ENCODE results near the gene ASB15.

The ASB15 gene

DNA sequence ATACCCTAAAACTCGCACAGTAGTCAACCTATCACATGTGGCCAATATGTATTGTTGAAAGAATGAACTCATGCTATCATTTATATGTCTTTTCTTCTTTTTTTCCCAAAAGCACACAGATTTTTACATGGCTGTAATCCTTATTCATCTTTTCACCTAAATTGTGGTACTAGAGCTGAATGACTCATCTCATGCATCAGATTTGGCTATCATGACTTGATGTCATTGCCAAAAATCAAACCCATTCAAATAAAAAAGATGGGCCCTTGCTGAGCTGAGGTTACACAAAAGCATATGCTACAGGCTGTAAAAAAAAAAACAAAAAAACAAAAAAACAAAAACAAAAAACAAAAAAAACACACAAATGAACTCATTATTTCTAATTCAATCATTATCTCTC lies 50.8 kb downstream of the ASB15 start:
- no peaks in the 10 kb centered on the region for H3K9me3 Mint-ChIP-seq
- no peak overlapping the region for H3K27ac Mint-ChIP-seq
- no peaks in the 10 kb centered on the region for H3K36me3 Mint-ChIP-seq (ENCODE audit: low read depth)
- TF ChIP-seq, protein P1, sequence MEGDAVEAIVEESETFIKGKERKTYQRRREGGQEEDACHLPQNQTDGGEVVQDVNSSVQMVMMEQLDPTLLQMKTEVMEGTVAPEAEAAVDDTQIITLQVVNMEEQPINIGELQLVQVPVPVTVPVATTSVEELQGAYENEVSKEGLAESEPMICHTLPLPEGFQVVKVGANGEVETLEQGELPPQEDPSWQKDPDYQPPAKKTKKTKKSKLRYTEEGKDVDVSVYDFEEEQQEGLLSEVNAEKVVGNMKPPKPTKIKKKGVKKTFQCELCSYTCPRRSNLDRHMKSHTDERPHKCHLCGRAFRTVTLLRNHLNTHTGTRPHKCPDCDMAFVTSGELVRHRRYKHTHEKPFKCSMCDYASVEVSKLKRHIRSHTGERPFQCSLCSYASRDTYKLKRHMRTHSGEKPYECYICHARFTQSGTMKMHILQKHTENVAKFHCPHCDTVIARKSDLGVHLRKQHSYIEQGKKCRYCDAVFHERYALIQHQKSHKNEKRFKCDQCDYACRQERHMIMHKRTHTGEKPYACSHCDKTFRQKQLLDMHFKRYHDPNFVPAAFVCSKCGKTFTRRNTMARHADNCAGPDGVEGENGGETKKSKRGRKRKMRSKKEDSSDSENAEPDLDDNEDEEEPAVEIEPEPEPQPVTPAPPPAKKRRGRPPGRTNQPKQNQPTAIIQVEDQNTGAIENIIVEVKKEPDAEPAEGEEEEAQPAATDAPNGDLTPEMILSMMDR (IDR thresholded peaks at IDR 0.05), result no peak
- no peak overlapping the region for H3K4me3 Mint-ChIP-seq
- H3K4me1 Mint-ChIP-seq, result peaks cover 30% of the 10 kb centered on the region
- no peak for DNase-seq
- H3K27me3 Mint-ChIP-seq (ENCODE audit: low read depth, poor library complexity), result peaks cover 3% of the 10 kb centered on the region

DNA sequence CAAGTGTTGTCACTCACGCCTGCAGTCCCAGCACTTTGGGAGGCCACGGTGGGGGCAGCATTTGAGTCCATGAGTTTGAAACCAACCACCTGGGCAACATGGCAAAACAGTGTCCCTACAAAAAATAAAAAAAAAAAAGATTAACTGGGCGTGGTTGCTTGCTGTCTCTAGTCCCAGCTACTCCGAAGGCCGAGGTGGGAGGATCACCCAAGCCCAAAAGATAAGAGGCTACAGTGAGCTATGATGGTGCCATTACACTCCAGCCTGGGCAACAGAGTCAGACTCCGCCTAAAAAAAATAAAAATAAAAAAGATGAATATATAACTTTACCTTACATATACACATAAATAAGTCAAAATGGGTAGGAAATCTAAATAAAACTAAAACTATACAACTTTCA lies 51.5 kb downstream of the ASB15 start:
- Mint-ChIP-seq H3K27me3 (ENCODE audit: low read depth, poor library complexity) (peaks cover 3% of the 10 kb centered on the region), H3K9me3 (no peaks in the 10 kb centered on the region), H3K4me3 (no peak overlapping the region), H3K36me3 (ENCODE audit: low read depth) (no peaks in the 10 kb centered on the region), H3K27ac (no peak overlapping the region), H3K4me1 (peaks cover 22% of the 10 kb centered on the region)
- TF ChIP-seq, protein P1 (IDR thresholded peaks at IDR 0.05), result no peak
- no peak for DNase-seq

DNA sequence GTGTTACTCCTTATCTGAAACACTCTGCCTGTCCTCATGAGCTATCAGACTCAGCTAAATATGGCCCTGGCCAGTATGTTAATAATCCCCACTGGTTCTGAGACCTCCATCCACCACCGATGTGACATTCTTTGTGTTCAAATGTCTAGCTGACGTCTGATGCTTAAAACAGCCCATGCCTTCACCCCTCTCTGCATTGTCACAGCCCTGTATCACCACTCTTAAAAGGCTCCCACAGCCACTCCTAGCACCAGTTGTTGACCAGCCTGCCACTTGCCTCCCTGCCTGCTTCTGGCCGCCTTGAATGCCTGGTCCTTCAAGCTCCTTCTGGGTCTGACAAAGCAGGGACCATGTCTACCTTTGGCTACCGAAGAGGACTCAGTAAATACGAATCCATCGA lies 54.0 kb downstream of the ASB15 start, which contains the start of gene LMOD2:
TSS of gene LMOD2 (plus strand) at position 253 of the 400 bp plus-strand sequence. CDS start at position 351, 98 bp downstream.
- Mint-ChIP-seq H3K27me3 (ENCODE audit: low read depth, poor library complexity) (peaks cover 5% of the 10 kb centered on the region), H3K27ac (no peak within 1 kb of the TSS), H3K4me1 (peaks cover 15% of the 10 kb centered on the region), H3K9me3 (no peaks in the 10 kb centered on the region), H3K4me3 (no peak within 1 kb of the TSS), H3K36me3 (ENCODE audit: low read depth) (no peaks in the 10 kb centered on the region)
- TF ChIP-seq, protein P1 (IDR thresholded peaks at IDR 0.05), result no peak
- no peak for DNase-seq

DNA sequence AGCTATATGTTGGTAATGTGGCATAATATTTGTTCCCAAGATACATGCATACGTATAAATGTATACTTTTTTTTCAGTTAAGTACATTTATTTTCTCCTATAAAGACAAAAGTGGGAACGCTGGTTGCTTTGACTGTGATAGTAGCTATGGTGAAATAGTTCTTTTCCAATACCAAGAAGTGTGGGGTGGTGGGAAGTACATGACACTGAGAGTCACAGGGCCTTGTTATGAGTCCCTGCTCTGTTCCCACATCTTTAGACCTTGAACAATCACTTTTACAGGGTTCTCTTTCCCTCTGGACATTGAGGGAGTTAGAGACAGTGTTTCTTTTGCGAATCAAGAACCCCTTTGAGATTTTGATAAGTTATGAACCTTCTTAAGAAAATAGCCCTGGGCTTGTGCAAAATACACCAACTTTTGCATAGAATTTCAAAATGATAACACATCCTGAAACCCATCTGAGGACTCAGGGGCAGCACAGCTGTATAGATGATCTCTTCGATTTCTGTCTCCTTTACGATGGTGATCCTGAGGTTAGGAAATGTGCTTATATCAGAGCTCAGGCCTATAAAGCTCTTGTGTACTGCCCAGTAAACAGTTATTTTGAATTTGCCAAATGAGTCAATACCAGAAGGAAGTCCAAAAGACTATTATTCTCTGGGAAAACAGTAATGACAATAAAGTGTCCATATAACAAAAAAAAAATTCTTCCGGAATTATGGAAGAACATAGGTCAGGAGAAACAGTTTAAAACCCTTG lies 55.1 kb downstream of the ASB15 start:
- H3K27ac Mint-ChIP-seq, result no peak overlapping the region
- peaks cover 2% of the 10 kb centered on the region for H3K36me3 Mint-ChIP-seq (ENCODE audit: low read depth)
- H3K9me3 Mint-ChIP-seq, result no peaks in the 10 kb centered on the region
- peaks cover 24% of the 10 kb centered on the region for H3K4me1 Mint-ChIP-seq
- DNase-seq, result no peak
- H3K4me3 Mint-ChIP-seq, result no peak overlapping the region
- TF ChIP-seq, protein P1 (IDR thresholded peaks at IDR 0.05), result no peak
- H3K27me3 Mint-ChIP-seq (ENCODE audit: low read depth, poor library complexity), result peaks cover 5% of the 10 kb centered on the region

DNA sequence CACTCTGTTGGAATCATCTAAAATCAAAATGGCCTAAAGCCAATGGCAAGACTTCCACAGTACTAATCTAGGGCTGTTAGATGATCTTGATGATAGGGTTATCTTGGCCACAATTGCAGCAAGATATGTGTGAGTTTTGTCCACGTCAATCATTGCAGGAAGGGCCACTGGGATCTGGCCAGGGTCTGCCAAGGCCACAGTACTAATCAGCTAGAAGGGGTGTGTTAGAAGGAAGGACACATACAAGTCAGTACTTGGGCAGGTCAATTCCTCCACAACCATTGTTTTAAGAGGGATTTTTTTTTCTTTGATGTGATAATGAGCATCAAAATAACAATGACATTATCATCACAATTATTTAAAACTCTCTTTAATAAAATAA lies 55.7 kb downstream of the ASB15 start:
- Mint-ChIP-seq H3K36me3 (ENCODE audit: low read depth) (peaks cover 4% of the 10 kb centered on the region), H3K27me3 (ENCODE audit: low read depth, poor library complexity) (peaks cover 6% of the 10 kb centered on the region), H3K4me3 (no peak overlapping the region), H3K27ac (no peak overlapping the region), H3K4me1 (peaks cover 29% of the 10 kb centered on the region), H3K9me3 (peaks cover under 1% of the 10 kb centered on the region)
- TF ChIP-seq, protein P1 (IDR thresholded peaks at IDR 0.05), result no peak
- DNase-seq, result no peak

DNA sequence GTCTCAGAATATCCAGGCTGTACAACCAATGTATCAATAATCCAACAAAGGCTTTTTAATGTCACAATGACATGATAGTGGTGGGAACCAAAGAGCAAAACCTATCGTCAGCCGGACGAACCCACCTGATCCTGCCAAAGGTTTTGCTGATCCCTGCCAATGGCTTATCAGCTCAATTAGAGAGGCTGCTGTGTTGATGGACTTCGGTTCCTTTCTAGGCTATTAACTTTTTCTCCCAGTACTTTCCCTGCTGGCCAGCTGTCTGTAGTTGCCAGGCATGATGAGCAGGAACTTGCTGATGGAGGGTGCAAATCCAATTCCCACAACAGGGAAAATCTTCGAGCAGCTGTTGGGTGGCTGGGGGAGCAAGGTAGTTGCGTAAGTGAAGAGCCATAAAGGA lies 56.4 kb downstream of the ASB15 start:
- peaks cover 6% of the 10 kb centered on the region for H3K27me3 Mint-ChIP-seq (ENCODE audit: low read depth, poor library complexity)
- TF ChIP-seq, protein P1 (IDR thresholded peaks at IDR 0.05), result no peak
- peaks cover 3% of the 10 kb centered on the region for H3K9me3 Mint-ChIP-seq
- no peak overlapping the region for H3K4me3 Mint-ChIP-seq
- peaks cover 37% of the 10 kb centered on the region for H3K4me1 Mint-ChIP-seq
- H3K36me3 Mint-ChIP-seq (ENCODE audit: low read depth), result peaks cover 4% of the 10 kb centered on the region
- no peak for DNase-seq
- H3K27ac Mint-ChIP-seq, result no peak overlapping the region
